ENCODE measurements around the gene UPK1A.

The UPK1A gene

GRCh38 chr19:35693835-35694599 is 27.7 kb downstream of the UPK1A start:
- peak; percentile 91 to 94 for DNase-seq

GRCh38 chr19:35695895-35696422 is 29.6 kb downstream of the UPK1A start:
- DNase-seq = no peak

GRCh38 chr19:35696835-35697234 is 30.5 kb downstream of the UPK1A start:
- no peak for DNase-seq

- peak; percentile 96 to 97 for DNase-seq
Measured at GRCh38 chr19:35702223-35703012, 36.1 kb downstream of the UPK1A start.

- DNase-seq = no peak
Measured at GRCh38 chr19:35703343-35703742, 37.0 kb downstream of the UPK1A start.

- no peak for DNase-seq
Measured at GRCh38 chr19:35704218-35704617, 37.9 kb downstream of the UPK1A start, which contains the start of gene ZBTB32. TSS of gene ZBTB32 (plus strand) at chr19:35704558. CDS start at chr19:35714627, 10,069 bp downstream.

GRCh38 chr19:35708391-35708790 is 42.1 kb downstream of the UPK1A start:
- no peak for DNase-seq

GRCh38 chr19:35710784-35711723 is 44.7 kb downstream of the UPK1A start:
- DNase-seq = peak in 1 of 2 donors; percentile 29

GRCh38 chr19:35712567-35713505 is 46.5 kb downstream of the UPK1A start:
- DNase-seq = peak; percentile 47 to 58

GRCh38 chr19:35713506-35713850 is 47.2 kb downstream of the UPK1A start:
- no peak for DNase-seq

- DNase-seq = no peak
Measured at GRCh38 chr19:35713904-35714495, 47.7 kb downstream of the UPK1A start.

- DNase-seq = peak in 1 of 2 donors; percentile 14
Measured at GRCh38 chr19:35714601-35715354, 48.5 kb downstream of the UPK1A start.

- DNase-seq = no peak
Measured at GRCh38 chr19:35715355-35715809, 49.1 kb downstream of the UPK1A start.

- DNase-seq = peak in 1 of 2 donors; percentile 11
Measured at GRCh38 chr19:35715981-35716800, 49.9 kb downstream of the UPK1A start.

- DNase-seq = peak; percentile 98
Measured at GRCh38 chr19:35716801-35717664, 50.7 kb downstream of the UPK1A start.

- no peak for DNase-seq
Measured at GRCh38 chr19:35717665-35718344, 51.5 kb downstream of the UPK1A start, which contains the start of gene KMT2B. TSS of gene KMT2B (plus strand) at chr19:35718003. CDS start at chr19:35718019, 16 bp downstream.

GRCh38 chr19:35718345-35719041 is 52.2 kb downstream of the UPK1A start:
- peak in 1 of 2 donors; percentile 39 for DNase-seq

All from CD4-positive, alpha-beta T cell treated with Interleukin-4 for 1 hour (primary cell).